Purkinje cell (primary cell): ENCODE results near the gene KCNH8. TPM values are rescaled to one million over a fixed set of nuclear protein-coding genes. Genes with fewer than 3 reads are reported as not detected.

Experiments
- polyA plus RNA-seq: library from polyadenylated mRNA; unstranded; fragments of >200 nt; fragmentation: Nextera tagmentation; gene quantifications from 2 replicates; pipeline ENCODE4 v1.2.1, GENCODE V29; 2014

The KCNH8 gene
- 0.20 and 0.46 TPM in 2 replicates for polyA plus RNA-seq

GRCh38 chr3:19147905-19148767 is at the start of gene KCNH8:
KCNH8 (plus strand) TSS chr3:19148510; CDS start chr3:19148720, 210 bp downstream.

